MV-4-11 (cell line): Measurements from ENCODE around the gene WNT3.
A peak's percentile ranks its signal among the peaks of the same experiment; 100 is the strongest.
"Not testable (repeated sequence)": the region's sequence is repeated elsewhere in the genome, so short reads cannot be mapped to it uniquely, and the experiment has no call there.

ENCODE experiments used
- DNase-seq: peaks from one replicate; lab custom pipeline; 2025; lab: John Stamatoyannopoulos, UW

WNT3 gene

GRCh38 chr17:46765453-46765852 lies 53.0 kb downstream of the WNT3 start:
- no peak for DNase-seq

- no peak for DNase-seq
Observed at GRCh38 chr17:46764709-46765401, 53.6 kb downstream of the WNT3 start.

GRCh38 chr17:46764000-46764708 lies 54.3 kb downstream of the WNT3 start:
- no peak for DNase-seq

- no peak for DNase-seq
Observed at GRCh38 chr17:46763416-46763815, 55.1 kb downstream of the WNT3 start.

- no peak for DNase-seq
Observed at GRCh38 chr17:46759141-46759540, 59.4 kb downstream of the WNT3 start.

GRCh38 chr17:46758614-46759013 lies 59.9 kb downstream of the WNT3 start:
- DNase-seq = no peak

- not testable (repeated sequence) for DNase-seq
Observed at GRCh38 chr17:46757588-46757987, 60.9 kb downstream of the WNT3 start.

- no peak for DNase-seq
Observed at GRCh38 chr17:46756861-46757260, 61.6 kb downstream of the WNT3 start.

- peak; percentile 35 for DNase-seq
Observed at GRCh38 chr17:46756081-46756735, 62.3 kb downstream of the WNT3 start.

GRCh38 chr17:46753776-46754175 lies 64.7 kb downstream of the WNT3 start:
- no peak for DNase-seq

- DNase-seq = no peak
Observed at GRCh38 chr17:46751425-46751824, 67.1 kb downstream of the WNT3 start.

GRCh38 chr17:46745376-46745775 lies 73.1 kb downstream of the WNT3 start:
- DNase-seq = peak; percentile 39

- no peak for DNase-seq
Observed at GRCh38 chr17:46744441-46744840, 74.1 kb downstream of the WNT3 start.

GRCh38 chr17:46742565-46743270 lies 75.8 kb downstream of the WNT3 start:
- peak; percentile 82 for DNase-seq

- DNase-seq = no peak
Observed at GRCh38 chr17:46741122-46741730, 77.3 kb downstream of the WNT3 start.

- DNase-seq = no peak
Observed at GRCh38 chr17:46739982-46740381, 78.5 kb downstream of the WNT3 start.

GRCh38 chr17:46738544-46738943 lies 79.9 kb downstream of the WNT3 start:
- DNase-seq = no peak

- no peak for DNase-seq
Observed at GRCh38 chr17:46737326-46737725, 81.2 kb downstream of the WNT3 start.

- no peak for DNase-seq
Observed at GRCh38 chr17:46736100-46736499, 82.4 kb downstream of the WNT3 start.

- DNase-seq = no peak
Observed at GRCh38 chr17:46733837-46734475, 84.5 kb downstream of the WNT3 start.

GRCh38 chr17:46732754-46733398 lies 85.6 kb downstream of the WNT3 start:
- no peak for DNase-seq
